NOMO-1 (cell line): ENCODE data around the gene CGB2.
"Not testable (repeated sequence)": the region's sequence is repeated elsewhere in the genome, so short reads cannot be mapped to it uniquely, and the experiment has no call there.

Experiments used
- DNase-seq, 2 experiments: peaks; one replicate each; lab custom pipeline; 2025; ENCODE audit not compliant: unreplicated experiment in 2 of 2; lab: John Stamatoyannopoulos, UW

Gene CGB2

GRCh38 chr19:49064768-49065611 is 33.3 kb downstream of the CGB2 start, which contains the start of gene NTF4:
Gene NTF4, minus strand, starts transcription at chr19:49064818. Its CDS starts 2,821 bp downstream, at chr19:49061997.
- no peak for DNase-seq

DNA sequence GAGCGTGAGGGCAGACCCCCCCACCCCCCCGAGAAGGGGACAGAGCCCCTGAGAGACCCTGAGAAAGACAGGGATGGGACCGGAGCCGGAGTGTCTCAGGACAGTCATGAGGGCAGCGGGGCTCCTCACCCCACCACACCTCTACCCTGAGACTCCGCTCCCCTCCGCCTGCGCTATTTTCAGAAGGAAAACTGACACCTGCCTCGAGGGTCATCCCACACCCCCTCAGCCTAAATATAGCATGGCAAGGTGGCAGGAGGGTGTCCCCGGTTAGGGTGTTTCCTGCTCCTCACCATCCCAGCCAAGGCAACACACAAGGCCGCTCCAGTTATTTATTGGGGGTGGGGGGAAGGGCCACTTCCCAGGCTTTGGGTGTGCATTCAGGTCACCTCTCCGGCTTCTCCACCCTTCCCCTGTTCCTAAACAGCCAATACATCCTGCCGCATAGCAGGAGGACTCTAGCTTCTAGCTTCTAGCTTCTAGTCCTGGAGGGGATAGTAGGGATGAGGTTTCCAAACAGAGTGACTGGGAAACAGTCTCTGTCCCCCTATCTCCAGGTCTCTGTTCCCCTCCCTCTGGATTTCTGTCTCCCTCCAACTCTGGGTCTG is 34.3 kb downstream of the CGB2 start:
- no peak for DNase-seq

DNA sequence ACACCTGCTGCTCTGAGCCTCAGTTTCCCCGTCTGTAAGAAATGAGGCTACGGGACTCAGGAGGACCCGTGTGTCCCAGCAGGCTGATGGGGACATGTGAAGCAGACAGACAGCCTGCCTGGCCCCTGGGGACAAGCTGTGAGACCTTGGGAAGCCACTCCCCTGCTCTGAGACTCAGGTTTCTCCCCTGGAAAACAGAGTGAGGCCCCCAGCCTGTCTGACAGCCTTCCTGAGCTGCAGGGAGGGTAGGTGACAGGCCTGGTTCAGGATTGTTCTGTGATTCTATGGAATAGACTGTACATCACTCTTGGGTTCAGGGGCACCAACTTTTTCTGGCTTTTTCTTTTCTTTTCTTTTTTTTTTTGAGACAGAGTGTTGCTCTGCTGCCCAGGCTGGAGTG is 35.9 kb downstream of the CGB2 start:
- DNase-seq = no peak

DNA sequence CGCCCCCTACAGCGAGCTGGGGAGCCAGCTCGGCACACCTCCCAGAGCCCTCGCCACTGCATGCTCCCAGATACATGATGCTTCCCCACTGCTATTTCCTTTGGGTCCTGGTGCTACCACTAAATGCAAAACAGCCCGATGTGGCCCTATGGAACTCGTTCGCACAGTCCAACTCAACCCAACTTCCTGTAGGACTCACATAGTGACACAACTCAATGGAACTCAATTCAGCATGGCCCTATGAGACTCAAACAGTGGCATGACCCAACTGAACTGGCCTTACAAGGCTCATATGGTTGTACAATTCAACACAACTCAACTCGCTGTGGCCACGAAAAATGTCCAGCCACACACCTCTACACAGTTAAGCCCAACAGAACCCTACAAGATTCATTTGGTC is 37.3 kb downstream of the CGB2 start:
- no peak for DNase-seq

- DNase-seq = no peak
These were observed 38.7 kb downstream of the CGB2 start for GRCh38 chr19:49070416-49070815.

GRCh38 chr19:49071860-49072547 is 40.3 kb downstream of the CGB2 start:
- no peak for DNase-seq

- peak; percentile 15 to 30 for DNase-seq
These were observed 42.1 kb downstream of the CGB2 start for GRCh38 chr19:49073514-49074378.

GRCh38 chr19:49074869-49075268 is 43.2 kb downstream of the CGB2 start:
- DNase-seq = not testable (repeated sequence)

GRCh38 chr19:49080392-49080791 is 48.7 kb downstream of the CGB2 start:
- DNase-seq = no peak

- no peak for DNase-seq
These were observed 49.6 kb downstream of the CGB2 start for GRCh38 chr19:49081273-49081672.
